HG03442 (cell line): ENCODE data around the gene SAFB.
"Not testable (repeated sequence)": the region's sequence is repeated elsewhere in the genome, so short reads cannot be mapped to it uniquely, and the experiment has no call there.

Experiments
- ATAC-seq: cut with Tn5 transposase; IDR thresholded peaks from one replicate; pipeline ENCODE4 v1.9.1; 2021; ENCODE audit warnings: mild to moderate bottlenecking, moderate library complexity; ENCODE audit not compliant: unreplicated experiment

Gene SAFB

GRCh38 chr19:5696196-5697021 is 73.5 kb downstream of the SAFB start:
- no peak for ATAC-seq

- ATAC-seq = no peak
Measured at GRCh38 chr19:5697022-5697889, 74.4 kb downstream of the SAFB start.

GRCh38 chr19:5697890-5698634 is 75.2 kb downstream of the SAFB start:
- no peak for ATAC-seq

GRCh38 chr19:5698635-5699422 is 75.9 kb downstream of the SAFB start:
- no peak for ATAC-seq

- ATAC-seq = no peak
Measured at GRCh38 chr19:5700455-5701092, 77.7 kb downstream of the SAFB start.

GRCh38 chr19:5702053-5702410 is 79.1 kb downstream of the SAFB start:
- ATAC-seq = not testable (repeated sequence)

GRCh38 chr19:5703819-5704818 is 81.2 kb downstream of the SAFB start:
- no peak for ATAC-seq

- ATAC-seq = no peak
Measured at GRCh38 chr19:5705552-5705951, 82.7 kb downstream of the SAFB start.

GRCh38 chr19:5706876-5707573 is 84.1 kb downstream of the SAFB start:
- no peak for ATAC-seq

- ATAC-seq = no peak
Measured at GRCh38 chr19:5707576-5708575, 85.0 kb downstream of the SAFB start.

- no peak for ATAC-seq
Measured at GRCh38 chr19:5711025-5711424, 88.1 kb downstream of the SAFB start.

- ATAC-seq = no peak
Measured at GRCh38 chr19:5711713-5712161, 88.9 kb downstream of the SAFB start.

- no peak for ATAC-seq
Measured at GRCh38 chr19:5713228-5713627, 90.3 kb downstream of the SAFB start.

- no peak for ATAC-seq
Measured at GRCh38 chr19:5714816-5715215, 91.9 kb downstream of the SAFB start.

GRCh38 chr19:5717215-5717935 is 94.5 kb downstream of the SAFB start:
- ATAC-seq = no peak
